ENCODE data around the gene CLRN2.
"Not testable (repeated sequence)": the region's sequence is repeated elsewhere in the genome, so short reads cannot be mapped to it uniquely, and the experiment has no call there.

CLRN2 gene

DNA sequence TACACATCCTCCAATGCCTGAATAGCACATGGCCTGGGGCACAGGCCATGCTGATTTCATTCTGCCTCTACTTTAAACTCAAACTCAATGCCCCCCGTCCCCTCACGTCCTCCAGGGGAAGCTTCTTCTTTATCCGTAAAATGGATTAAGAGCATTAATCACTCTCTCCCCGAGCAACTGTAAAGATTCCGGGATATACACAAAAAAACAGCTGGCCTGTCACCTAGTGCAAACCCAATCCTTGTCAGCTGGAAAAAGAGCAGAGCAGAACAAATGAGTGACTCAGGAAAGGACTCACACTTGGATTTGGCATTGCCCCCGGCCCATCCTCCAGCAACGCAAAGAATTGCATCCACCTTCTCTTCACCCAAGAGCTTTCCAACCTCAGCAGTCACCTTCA, 10.9 kb upstream of the CLRN2 start:
- no peak for DNase-seq (ENCODE audit: low spot score)

DNA sequence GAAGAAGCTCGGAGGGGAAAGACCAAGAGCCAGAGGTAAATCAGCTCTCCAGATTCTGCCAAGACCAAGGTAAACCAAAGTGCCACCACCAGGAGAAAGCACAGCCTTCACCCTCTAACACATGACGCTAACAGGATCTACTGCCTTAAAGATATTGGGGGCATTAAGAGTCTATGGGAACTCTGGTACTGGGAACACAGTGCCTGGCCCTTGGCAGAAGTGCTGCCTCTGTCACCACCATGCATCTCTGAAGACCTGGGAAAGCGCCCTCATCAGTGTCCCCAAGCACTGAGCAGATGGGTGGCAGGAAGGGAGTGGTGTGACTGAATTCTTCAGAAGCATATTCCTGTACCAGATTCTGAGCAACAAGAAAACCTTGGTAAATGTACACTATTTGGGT, 4.4 kb upstream of the CLRN2 start:
- no peak for DNase-seq (ENCODE audit: low spot score)

DNA sequence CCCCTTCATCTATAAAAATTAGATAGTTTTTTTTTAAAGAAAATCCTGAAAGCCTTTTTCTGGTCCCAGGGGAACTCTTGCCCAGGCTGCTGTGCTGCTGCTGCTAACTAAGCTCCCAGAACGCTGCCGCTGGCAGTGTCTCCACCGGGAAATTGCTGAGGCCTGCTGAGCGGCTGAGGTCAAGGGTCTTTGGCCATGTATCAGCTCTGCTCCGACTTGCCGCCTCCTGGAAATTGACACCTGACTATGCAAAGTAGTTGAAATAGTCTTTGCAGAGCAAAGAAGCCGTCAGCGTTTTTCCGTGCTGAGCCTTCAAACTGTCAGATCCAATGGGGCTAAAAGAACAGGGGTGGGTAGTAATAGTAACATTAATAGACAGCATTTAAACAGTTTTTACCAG, 3.9 kb upstream of the CLRN2 start:
- DNase-seq (ENCODE audit: low spot score): no peak

DNA sequence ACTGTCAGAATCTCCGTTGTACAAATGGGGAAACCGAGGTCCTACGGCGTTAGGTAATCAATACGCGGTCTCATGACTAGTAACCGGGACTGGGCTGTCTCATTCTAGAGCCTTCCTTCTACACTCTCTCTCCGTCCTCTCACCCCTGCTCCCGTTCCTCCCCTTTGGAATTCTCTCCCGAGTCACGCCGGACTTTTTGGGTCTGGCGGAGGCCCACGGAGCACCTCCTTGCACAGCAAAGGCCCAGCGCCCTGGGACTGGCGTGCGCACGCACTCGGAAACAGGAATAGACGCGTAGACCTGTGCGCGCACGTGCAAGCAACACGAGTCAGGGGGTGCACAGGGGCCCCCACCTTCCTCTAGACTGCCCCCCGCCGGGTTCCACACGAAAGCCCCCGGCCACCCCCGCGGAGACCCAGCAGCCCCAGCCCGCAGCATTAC, 3.4 kb upstream of the CLRN2 start:
- peak; percentile 36 for DNase-seq (ENCODE audit: low spot score)

DNA sequence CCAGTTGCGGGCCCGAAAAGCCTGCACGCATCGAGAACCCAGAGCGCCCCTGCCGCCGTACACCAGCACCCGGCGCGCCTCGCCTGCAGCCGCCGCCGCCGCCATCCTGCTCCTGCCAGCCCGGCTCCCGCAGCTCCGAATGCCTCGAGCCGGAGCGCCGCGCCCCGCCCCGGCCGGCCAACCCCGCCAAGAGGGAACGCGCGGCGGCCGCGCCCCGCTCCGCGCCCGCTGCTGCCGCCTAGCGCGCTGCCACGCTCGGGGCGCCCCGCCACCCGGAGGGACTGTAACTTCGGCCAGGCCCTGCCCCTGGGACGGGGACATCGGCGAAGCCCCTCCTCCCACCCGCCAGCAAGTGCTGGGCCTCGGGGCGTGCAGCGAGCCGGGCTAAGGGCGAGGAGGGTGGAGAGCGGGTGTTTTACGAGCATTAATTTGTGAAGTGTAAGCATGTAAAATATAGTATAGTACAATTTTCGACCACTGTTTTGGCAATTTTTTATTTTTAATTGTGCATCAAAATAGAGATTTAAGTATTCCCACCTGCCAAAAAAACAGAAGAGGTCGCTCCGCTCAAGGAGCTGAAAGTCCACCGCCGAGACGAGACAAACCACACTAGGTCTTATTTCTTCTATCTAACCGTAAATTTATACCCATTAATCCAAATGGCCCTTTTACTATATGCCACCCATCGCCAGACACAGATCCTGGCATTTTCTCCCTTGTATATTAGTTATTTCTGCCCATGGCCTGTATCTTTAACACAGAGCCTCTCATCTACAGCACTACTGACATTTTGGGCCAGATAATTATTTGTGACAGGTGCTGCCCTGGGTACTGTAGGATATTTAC, 2.8 kb upstream of the CLRN2 start, which contains the start of gene QDPR:
QDPR (minus strand) TSS at position 141 of the 846 bp plus-strand sequence; CDS start at position 105, 36 bp downstream.
- DNase-seq (ENCODE audit: low spot score): peak; percentile 63

DNA sequence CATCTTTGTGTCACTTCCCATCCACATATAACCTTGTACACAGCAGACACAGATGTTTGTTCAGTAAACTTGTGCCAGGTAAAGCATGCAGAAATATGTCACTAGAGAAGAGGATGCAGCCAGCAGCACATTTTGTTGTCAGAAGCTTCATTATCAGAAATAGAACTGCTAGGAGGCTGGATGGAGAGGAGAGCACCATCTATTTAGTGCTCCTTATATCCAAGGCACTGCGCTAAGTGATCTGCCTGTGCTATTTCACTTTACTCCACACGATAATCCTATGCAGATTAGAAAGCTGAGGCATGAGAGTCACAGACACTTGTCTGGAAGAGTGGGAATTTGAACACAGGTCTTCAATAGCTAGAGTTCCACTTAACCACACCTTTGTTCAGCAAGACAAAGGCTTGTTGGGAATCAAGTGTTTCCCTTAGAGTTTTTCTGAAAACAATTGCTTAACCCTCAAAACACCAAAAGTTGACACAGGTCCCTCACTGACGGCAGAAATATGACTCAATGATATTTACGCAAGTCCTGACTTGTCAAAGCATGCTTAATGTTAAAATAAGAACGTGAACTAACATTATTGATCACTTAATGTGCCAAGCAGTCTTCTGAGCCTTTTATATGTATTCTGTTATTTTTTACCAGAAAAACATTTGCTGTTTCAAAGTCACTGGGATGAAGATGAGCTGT, 1.8 kb upstream of the CLRN2 start:
- DNase-seq (ENCODE audit: low spot score): no peak

DNA sequence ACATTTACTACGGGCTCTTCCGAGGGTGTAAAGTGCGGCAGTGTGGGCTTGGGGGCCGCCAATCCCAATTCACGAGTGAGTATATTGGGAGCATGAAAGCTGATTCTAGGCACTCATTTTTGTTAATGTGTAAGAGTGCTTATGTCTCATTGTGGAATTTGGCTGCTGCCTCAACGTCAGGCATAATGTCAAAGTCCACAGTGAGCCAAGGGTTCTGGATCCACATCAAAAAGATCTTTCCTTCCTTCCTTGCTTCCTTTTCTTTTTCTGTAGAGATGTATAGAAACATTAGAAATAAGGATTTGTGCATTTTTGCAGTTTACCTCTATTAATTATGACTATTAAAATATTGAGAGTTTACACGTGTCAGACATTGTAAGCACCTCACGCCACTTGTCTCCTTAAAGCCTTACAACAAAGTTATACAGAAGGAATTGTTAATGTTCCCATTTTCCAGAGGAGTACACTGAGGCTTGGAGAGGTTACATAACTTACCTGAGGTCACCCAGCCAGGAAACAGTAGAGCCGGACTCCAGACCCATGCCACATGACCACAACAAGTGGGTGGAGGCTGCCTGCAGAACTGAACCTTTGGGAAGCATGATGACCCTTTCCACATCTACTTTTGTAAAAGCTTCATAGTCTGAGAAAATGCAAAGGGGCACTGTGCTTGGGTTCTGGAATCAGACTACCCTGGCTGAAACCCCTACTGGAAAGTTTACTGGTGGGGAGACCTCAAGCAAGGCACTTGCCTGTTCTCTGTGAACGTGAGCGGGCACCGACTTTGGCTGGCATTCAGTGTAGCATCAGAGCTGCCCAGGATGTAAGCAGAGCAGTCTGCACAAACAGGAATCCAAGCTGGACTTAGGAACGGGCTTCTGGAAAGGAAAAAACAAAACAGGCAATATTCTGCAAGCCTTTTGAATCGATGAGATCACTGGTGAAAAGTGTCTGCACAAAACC, 761 bp downstream of the CLRN2 start:
- no peak for DNase-seq (ENCODE audit: low spot score)

DNA sequence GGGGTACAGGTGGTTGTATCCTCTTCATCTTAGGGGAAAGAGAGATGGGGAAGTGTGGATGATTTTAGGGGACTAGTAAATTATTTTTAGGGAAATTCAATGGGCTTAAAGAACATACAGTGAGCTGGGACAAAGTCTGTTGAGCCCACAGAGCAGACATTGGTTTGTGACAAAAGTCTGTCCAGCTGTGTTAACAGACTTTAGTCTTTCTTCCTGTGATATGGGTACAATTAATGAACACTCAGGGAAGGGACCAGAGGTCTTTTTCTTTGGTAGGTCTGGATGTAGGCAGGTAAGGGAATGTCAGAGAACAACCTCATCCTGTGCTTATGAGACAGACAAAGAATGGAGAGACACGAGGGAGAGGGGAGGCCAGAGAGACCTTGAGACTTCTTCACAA, 2.0 kb downstream of the CLRN2 start:
- no peak for DNase-seq (ENCODE audit: low spot score)

DNA sequence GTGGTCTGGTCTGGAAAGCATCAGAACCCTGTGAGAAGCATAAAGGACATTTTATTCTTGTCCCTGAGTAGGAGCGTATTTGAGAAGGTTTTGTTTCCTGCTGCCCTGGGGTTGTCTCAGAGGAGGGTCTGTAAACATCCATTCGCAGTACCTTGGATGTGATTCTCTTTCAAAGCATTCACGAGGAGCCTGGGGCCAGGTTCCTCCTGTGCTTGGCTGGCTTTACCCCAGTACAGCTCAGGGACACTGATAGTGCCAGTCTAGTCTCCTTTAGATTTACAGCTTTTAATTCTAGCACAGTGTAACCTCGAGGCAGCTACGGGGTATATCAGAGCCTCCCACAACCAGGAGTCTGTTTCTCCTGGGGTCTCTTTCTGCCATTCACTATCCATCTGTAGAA, 2.7 kb downstream of the CLRN2 start:
- no peak for DNase-seq (ENCODE audit: low spot score)

DNA sequence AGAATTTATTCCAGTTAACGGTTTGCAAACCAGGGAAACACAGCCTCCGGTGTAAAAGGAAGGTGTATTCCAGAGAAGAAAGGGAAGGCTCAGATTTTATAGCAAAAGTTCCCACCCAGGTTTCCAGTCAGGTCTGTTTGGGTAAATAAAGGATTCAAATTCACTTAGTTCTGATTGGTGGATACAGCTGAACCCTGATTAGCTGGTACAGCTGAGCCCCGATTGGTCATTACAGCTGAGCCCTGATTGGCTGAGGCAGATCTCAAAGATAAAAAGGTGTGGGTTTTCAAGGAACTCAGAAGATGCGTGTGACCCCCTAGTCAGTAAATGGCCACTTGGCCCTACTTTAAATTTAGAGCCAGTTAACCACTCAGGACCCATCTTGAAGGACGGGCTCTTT, 6.6 kb downstream of the CLRN2 start:
- no peak for DNase-seq (ENCODE audit: low spot score)

DNA sequence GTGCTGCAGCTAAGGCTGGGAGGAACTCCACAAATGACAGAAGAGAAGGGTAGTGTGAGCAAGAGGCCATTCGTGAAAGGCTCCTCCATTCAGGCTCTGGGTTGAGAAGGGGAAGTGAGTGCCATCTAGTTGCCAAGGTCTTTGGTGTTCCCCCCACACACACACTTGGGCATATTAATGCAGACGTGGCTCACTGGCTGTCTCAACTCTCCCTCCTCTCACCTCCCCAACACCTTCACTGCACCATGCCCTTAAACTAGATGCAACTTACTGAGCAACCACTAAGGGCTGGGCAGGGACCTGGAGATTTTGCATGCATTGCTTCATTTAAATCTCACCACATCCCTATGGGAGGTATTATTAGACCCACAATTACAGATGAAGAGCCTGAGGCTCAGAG, 8.7 kb downstream of the CLRN2 start:
- DNase-seq (ENCODE audit: low spot score): no peak

DNA sequence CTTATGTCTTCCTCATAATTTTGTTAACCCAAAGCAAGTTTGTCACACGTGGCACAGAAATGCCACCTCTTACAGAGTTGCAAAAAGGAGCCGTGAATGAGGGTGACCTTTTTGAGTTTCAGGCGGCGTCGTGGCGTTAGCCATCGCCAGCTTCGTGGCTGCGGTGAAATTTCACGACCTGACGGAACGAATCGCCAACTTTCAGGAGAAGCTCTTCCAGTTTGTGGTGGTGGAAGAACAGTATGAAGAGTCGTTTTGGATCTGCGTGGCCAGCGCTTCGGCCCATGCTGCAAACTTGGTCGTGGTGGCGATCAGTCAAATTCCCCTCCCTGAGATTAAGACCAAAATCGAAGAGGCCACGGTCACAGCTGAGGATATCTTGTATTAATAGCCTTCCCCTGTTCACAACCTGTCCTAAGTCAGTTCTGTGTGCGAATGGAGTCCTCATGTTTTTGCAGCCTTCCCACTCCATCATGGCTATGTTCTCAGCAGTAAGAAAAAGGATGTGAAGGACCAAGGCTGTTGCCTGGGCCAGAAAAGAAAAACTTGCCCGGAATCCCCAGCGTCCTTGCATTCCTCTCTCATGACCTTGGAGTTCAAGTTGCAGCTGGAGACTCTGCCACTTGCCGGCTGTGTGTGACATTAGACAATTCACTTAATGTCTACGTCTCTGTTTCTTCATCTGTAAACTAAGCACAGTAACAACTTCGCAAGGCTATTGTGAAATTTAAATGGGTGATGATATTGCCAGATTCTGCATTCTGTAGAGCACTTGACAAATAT, 11.9 kb downstream of the CLRN2 start:
- no peak for DNase-seq (ENCODE audit: low spot score)

DNA sequence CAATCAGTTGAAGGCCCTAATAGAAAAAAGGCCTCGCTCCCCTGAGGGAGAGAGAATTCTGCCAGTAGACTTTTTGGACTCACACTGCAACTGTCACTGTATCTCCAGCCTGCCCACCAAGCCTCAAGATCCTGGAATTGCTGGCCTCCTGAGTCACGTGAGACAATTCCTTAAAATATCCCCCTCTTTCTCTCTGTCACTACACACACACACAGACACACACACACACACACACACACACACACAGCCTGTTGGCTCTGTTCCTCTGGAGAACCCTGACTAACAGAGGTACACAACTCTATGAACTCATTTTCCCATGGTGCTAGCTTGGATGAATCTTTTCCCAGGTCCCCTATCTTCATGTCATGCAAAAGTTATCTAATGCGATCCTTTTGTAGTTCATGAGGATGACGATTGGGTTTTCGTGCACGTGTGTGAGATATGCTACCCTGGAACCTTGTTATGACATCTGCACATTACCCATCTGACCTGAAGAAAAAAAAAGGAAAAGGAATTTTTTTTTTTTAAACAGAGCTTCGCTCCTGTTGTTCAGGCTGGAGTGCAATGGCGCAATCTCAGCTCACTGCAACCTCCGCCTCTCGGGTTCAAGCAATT, 13.7 kb downstream of the CLRN2 start:
- DNase-seq (ENCODE audit: low spot score): no peak

DNA sequence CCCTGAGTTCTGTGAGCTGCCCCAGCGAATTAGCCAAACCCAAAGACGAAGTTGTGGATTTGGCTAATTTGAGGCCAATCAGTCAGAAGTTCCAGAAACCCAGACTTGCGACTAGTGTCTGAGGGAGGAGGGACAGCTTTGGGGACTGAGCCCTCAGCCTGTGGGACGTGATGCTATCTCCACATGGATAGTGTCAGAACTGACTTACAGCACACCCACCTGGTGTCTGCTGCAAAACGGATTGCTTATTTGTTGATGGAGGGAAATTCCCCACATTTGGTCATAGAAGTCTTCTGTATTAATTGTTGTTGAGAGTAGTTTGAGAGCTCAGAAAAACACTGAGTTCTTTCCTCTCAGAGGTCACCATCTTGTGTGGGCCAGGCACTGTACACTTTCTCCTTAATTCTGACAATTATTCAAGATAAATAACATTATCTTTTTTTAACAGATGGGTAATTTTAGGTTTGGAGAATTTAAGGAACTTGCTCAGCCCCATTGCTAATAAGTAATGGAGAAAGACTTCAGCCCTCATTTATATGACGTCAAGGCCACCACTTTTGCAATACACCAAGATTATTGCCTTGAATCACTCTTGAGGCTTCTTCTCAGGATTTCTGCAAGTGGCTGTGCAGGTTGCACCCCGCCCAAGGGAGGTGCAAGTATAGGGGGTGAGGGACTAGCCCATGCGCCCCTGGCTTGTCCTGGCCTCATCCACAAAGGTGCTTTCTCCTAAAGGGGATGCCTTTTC, 16.7 kb downstream of the CLRN2 start:
- DNase-seq (ENCODE audit: low spot score): no peak

DNA sequence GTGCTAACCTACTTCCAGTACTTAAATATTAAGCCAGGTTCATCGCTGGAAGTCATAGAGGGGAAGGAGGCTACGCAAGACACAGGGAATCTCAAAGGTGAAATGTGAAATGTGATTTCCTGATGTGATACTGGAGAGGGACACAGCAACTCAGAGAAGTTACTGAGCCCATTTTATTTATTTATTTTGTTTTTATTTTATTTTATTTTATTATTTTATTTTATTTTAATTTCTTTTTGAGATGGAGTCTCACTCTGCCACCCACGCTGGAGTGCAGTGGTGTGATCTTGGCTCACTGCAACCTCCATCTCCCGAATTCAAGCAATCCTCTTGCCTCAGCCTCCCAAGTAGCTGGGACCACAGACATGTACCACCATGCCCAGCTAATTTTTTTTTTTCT, 19.7 kb downstream of the CLRN2 start:
- DNase-seq (ENCODE audit: low spot score): no peak

DNA sequence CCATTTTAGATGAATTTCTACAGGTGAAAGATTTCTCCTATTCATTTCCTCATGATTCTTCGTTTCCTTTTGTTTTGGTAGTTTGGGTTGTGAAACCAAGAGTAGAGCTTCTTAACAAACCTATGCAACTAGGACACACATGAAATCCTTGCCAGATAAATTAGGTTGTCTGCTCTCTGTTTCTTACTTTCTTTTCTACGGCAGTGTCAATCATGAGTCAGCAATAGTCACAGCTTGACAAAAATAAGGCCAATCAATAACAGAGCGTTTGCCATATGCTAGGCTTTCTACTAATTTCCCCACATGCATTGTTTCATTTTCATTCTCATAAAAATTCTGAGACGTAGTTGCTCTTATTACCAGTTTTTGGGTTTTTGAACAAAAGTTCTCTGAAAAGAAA, 20.3 kb downstream of the CLRN2 start:
- no peak for DNase-seq (ENCODE audit: low spot score)

DNA sequence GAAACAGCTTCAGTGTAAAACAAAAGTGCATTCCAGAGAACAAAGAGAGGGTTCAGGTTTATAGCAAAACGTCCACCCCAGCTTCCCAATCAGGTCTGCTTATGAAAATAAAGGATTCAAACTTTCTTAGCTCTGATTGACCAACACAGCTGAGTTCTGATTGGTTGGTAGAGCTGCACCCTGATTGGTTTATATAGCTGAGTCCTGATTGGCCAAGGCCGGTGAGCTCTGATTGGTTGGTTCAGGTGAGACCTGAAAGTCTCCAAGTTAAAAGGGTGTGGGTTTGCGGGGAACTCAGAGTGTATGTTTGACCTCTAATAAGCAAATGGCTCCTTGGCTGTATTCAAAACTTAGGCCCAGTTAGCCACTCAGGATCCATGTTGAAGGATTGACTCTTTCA, 20.9 kb downstream of the CLRN2 start:
- DNase-seq (ENCODE audit: low spot score): no peak

DNA sequence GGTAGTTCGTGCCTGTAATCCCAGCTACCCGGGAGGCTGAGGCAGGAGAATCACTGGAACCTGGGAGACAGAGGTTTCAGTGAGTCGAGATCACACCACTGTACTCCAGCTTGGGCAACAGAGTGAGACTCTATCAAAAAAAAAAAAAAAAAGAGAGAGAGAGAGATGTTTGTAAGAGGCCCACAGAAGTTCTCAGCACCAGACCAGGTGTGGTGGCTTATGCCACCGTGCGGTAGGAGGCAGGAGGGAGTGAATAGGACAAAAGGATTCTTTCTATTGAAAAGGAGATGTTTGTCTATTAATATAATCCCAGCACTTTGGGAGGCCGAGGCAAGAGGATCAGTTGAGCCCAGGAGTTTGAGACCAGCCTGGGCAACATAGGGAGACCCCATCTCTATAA, 22.1 kb downstream of the CLRN2 start:
- not testable (repeated sequence) for DNase-seq (ENCODE audit: low spot score)

DNA sequence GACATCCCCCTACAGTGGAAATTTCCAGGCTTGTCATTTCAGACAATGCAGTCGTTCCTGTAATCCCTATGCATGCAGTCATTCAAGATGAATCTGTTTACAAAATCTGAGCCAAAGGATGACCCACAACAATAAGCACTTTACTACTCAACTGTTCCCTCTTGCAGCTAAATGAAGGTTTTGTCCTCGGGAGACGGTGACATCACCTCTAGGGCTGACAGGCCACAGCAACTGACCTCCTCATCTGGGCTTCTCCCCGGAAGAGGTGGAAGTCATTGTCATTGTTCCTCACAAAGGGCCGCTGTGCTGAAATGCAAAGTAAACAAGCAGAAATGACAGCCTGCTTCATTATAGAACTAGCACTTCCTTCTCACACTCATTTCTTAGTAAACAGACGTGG, 29.2 kb downstream of the CLRN2 start:
- DNase-seq (ENCODE audit: low spot score): no peak

DNA sequence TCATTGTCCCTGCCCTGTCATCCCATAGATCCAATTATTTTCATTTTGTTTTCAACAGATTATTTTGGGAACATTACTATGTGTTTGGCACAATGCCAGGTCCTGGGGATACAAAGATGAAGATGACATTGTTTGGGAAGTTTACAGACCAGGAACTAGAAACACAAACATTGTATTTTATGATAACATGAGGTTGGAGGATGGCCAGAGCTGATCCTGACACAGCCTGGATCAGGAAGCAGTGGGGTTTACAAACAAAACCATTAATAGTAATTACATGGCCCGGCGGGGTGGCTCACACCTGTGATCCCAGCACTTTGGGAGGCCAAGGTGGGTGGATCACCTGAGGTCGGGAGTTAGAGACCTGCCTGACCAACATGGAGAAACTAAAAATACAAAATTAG, 29.9 kb downstream of the CLRN2 start:
- DNase-seq (ENCODE audit: low spot score): no peak

Data from CD4-positive, alpha-beta T cell treated with Interleukin-15 for 4 hours (primary cell).